ENCODE measurements around the gene TBC1D5. TPM values are rescaled to one million over a fixed set of nuclear protein-coding genes. Genes with fewer than 3 reads are reported as not detected.
"Not testable (repeated sequence)": the region's sequence is repeated elsewhere in the genome, so short reads cannot be mapped to it uniquely, and the experiment has no call there.

Gene TBC1D5
- total RNA-seq, 1 experiment from 2014 or later: 43.3 TPM

GRCh38 chr3:17707813-17708543 is 34.5 kb downstream of the TBC1D5 start:
- POLR2A ChIA-PET: no interaction called here
- intact Hi-C loops (cut with micrococcal nuclease): no loop called here
- TF ChIP-seq, protein P1, sequence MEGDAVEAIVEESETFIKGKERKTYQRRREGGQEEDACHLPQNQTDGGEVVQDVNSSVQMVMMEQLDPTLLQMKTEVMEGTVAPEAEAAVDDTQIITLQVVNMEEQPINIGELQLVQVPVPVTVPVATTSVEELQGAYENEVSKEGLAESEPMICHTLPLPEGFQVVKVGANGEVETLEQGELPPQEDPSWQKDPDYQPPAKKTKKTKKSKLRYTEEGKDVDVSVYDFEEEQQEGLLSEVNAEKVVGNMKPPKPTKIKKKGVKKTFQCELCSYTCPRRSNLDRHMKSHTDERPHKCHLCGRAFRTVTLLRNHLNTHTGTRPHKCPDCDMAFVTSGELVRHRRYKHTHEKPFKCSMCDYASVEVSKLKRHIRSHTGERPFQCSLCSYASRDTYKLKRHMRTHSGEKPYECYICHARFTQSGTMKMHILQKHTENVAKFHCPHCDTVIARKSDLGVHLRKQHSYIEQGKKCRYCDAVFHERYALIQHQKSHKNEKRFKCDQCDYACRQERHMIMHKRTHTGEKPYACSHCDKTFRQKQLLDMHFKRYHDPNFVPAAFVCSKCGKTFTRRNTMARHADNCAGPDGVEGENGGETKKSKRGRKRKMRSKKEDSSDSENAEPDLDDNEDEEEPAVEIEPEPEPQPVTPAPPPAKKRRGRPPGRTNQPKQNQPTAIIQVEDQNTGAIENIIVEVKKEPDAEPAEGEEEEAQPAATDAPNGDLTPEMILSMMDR (IDR thresholded peaks at IDR 0.05; ENCODE audit: unreplicated experiment): no peak
- peaks cover 9% of the 10 kb centered on the region for H3K36me3 Mint-ChIP-seq (ENCODE audit: insufficient read depth, unreplicated experiment)
- no peak overlapping the region for H3K27ac Mint-ChIP-seq (ENCODE audit: low read depth, unreplicated experiment)
- peak; percentile 14 for DNase-seq (ENCODE audit: unreplicated experiment)
- H3K4me3 Mint-ChIP-seq (ENCODE audit: unreplicated experiment): no peak overlapping the region
- H3K4me1 Mint-ChIP-seq (ENCODE audit: insufficient read depth, unreplicated experiment): no peaks in the 10 kb centered on the region
- CTCF ChIA-PET: no interaction called here
- BruUV-seq (replicated peaks): no TSS peak
- no peaks in the 10 kb centered on the region for H3K9me3 Mint-ChIP-seq (ENCODE audit: unreplicated experiment)
- no peaks in the 10 kb centered on the region for H3K27me3 Mint-ChIP-seq (ENCODE audit: insufficient read depth, unreplicated experiment)

DNA sequence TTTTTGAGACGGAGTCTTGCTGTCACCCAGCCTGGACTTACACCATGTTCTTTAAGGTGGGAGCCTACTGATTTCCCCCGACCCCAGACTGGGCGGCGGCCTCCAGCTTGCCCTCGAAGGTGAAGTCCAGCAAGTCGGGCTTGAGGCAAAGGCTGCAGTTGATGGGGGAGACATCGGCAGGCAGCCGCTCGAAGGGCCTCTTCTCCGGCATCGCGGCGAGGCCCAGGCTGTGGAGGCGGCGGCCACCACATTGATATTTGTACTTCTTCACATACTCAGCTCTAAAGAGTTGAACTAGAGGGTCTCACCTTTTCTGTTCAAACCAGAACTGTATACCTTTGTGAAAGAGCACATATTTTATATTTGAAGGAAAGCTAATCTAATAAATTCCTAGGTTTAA is 36.4 kb downstream of the TBC1D5 start:
- DNase-seq (ENCODE audit: unreplicated experiment); BruUV-seq (replicated peaks); H3K9me3 Mint-ChIP-seq (ENCODE audit: unreplicated experiment); H3K27ac Mint-ChIP-seq (ENCODE audit: low read depth, unreplicated experiment); intact Hi-C loops (cut with micrococcal nuclease); H3K4me3 Mint-ChIP-seq (ENCODE audit: unreplicated experiment); H3K27me3 Mint-ChIP-seq (ENCODE audit: insufficient read depth, unreplicated experiment); H3K36me3 Mint-ChIP-seq (ENCODE audit: insufficient read depth, unreplicated experiment); H3K4me1 Mint-ChIP-seq (ENCODE audit: insufficient read depth, unreplicated experiment); CTCF ChIA-PET: not testable (repeated sequence)
- POLR2A ChIA-PET: interaction anchor here (1.6 kb wide), 1 partner anchor 37 kb away, joined by 4 read pairs; the partner anchor contains the start of gene TBC1D5

- intact Hi-C loops (cut with micrococcal nuclease); DNase-seq (ENCODE audit: unreplicated experiment); H3K27me3 Mint-ChIP-seq (ENCODE audit: insufficient read depth, unreplicated experiment); POLR2A ChIA-PET; CTCF ChIA-PET; H3K9me3 Mint-ChIP-seq (ENCODE audit: unreplicated experiment); H3K4me1 Mint-ChIP-seq (ENCODE audit: insufficient read depth, unreplicated experiment); H3K36me3 Mint-ChIP-seq (ENCODE audit: insufficient read depth, unreplicated experiment); BruUV-seq (replicated peaks); H3K4me3 Mint-ChIP-seq (ENCODE audit: unreplicated experiment); H3K27ac Mint-ChIP-seq (ENCODE audit: low read depth, unreplicated experiment): not testable (repeated sequence)
Measured at GRCh38 chr3:17699815-17700214, 42.6 kb downstream of the TBC1D5 start.

- intact Hi-C loops (cut with micrococcal nuclease): not testable (repeated sequence)
Measured at GRCh38 chr3:17695665-17696064, 46.8 kb downstream of the TBC1D5 start.

GRCh38 chr3:17693670-17693999 is 48.8 kb downstream of the TBC1D5 start:
- H3K27me3 Mint-ChIP-seq (ENCODE audit: insufficient read depth, unreplicated experiment); H3K36me3 Mint-ChIP-seq (ENCODE audit: insufficient read depth, unreplicated experiment); H3K27ac Mint-ChIP-seq (ENCODE audit: low read depth, unreplicated experiment); DNase-seq (ENCODE audit: unreplicated experiment); H3K9me3 Mint-ChIP-seq (ENCODE audit: unreplicated experiment); H3K4me1 Mint-ChIP-seq (ENCODE audit: insufficient read depth, unreplicated experiment); H3K4me3 Mint-ChIP-seq (ENCODE audit: unreplicated experiment); intact Hi-C loops (cut with micrococcal nuclease); BruUV-seq (replicated peaks): not testable (repeated sequence)
- POLR2A ChIA-PET: interaction anchor here (1.0 kb wide), 1 partner anchor 267 kb away, joined by 3 read pairs; no protein-coding TSS in a partner anchor
- CTCF ChIA-PET: interaction anchor here (0.8 kb wide), 1 partner anchor 50 kb away, joined by 3 read pairs; no protein-coding TSS in a partner anchor

More at GRCh38 chr3:17695665-17696064, 46.8 kb downstream of the TBC1D5 start:
- not testable (repeated sequence) for H3K36me3 Mint-ChIP-seq (ENCODE audit: insufficient read depth, unreplicated experiment); DNase-seq (ENCODE audit: unreplicated experiment); H3K4me3 Mint-ChIP-seq (ENCODE audit: unreplicated experiment); BruUV-seq (replicated peaks); H3K27me3 Mint-ChIP-seq (ENCODE audit: insufficient read depth, unreplicated experiment); H3K4me1 Mint-ChIP-seq (ENCODE audit: insufficient read depth, unreplicated experiment); H3K9me3 Mint-ChIP-seq (ENCODE audit: unreplicated experiment); H3K27ac Mint-ChIP-seq (ENCODE audit: low read depth, unreplicated experiment)
- ChIA-PET CTCF (interaction anchor here (3.6 kb wide), 1 partner anchor 9 kb away, joined by 18 read pairs; no protein-coding TSS in a partner anchor), POLR2A (interaction anchor here (0.7 kb wide), 1 partner anchor 77 kb away, joined by 3 read pairs; no protein-coding TSS in a partner anchor)

GRCh38 chr3:17692846-17693669 is 49.4 kb downstream of the TBC1D5 start:
- DNase-seq (ENCODE audit: unreplicated experiment); H3K4me1 Mint-ChIP-seq (ENCODE audit: insufficient read depth, unreplicated experiment); H3K27me3 Mint-ChIP-seq (ENCODE audit: insufficient read depth, unreplicated experiment); H3K9me3 Mint-ChIP-seq (ENCODE audit: unreplicated experiment); H3K4me3 Mint-ChIP-seq (ENCODE audit: unreplicated experiment); intact Hi-C loops (cut with micrococcal nuclease); H3K36me3 Mint-ChIP-seq (ENCODE audit: insufficient read depth, unreplicated experiment); BruUV-seq (replicated peaks); H3K27ac Mint-ChIP-seq (ENCODE audit: low read depth, unreplicated experiment): not testable (repeated sequence)
- ChIA-PET CTCF (interaction anchor here (0.6 kb wide), 1 partner anchor 602 kb away, joined by 3 read pairs; no protein-coding TSS in a partner anchor), POLR2A (interaction anchor here (1.0 kb wide), 1 partner anchor 267 kb away, joined by 3 read pairs; no protein-coding TSS in a partner anchor)
